ENCODE measurements around the gene DACT3. TPM values are rescaled to one million over a fixed set of nuclear protein-coding genes. Genes with fewer than 3 reads are reported as not detected.

DACT3 gene
- total RNA-seq, 4 donors from 2014 or later: 1.7 to 3.2 (median 2.7) TPM

DNA sequence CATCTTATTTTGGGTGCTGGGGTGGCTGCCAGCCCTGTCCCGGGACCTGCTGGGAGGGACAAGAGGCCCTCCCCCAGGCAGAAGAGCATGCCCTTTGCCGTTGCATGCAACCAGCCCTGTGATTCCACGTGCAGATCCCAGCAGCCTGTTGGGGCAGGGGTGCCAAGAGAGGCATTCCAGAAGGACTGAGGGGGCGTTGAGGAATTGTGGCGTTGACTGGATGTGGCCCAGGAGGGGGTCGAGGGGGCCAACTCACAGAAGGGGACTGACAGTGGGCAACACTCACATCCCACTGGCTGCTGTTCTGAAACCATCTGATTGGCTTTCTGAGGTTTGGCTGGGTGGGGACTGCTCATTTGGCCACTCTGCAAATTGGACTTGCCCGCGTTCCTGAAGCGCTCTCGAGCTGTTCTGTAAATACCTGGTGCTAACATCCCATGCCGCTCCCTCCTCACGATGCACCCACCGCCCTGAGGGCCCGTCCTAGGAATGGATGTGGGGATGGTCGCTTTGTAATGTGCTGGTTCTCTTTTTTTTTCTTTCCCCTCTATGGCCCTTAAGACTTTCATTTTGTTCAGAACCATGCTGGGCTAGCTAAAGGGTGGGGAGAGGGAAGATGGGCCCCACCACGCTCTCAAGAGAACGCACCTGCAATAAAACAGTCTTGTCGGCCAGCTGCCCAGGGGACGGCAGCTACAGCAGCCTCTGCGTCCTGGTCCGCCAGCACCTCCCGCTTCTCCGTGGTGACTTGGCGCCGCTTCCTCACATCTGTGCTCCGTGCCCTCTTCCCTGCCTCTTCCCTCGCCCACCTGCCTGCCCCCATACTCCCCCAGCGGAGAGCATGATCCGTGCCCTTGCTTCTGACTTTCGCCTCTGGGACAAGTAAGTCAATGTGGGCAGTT is 51.2 kb downstream of the DACT3 start:
- peaks cover 20 to 39% of the 10 kb centered on the region in 2 donors for H3K4me1 ChIP-seq
- no peaks in the 10 kb centered on the region for H3K27me3 ChIP-seq
- H3K9me3 ChIP-seq: no peaks in the 10 kb centered on the region
- no peak overlapping the region for H3K4me3 ChIP-seq (replicated peaks in 1 of 3)
- H3K27ac ChIP-seq: no peak overlapping the region
- peaks cover 25 to 32% of the 10 kb centered on the region in 2 donors for H3K36me3 ChIP-seq
- TF ChIP-seq, protein P1, sequence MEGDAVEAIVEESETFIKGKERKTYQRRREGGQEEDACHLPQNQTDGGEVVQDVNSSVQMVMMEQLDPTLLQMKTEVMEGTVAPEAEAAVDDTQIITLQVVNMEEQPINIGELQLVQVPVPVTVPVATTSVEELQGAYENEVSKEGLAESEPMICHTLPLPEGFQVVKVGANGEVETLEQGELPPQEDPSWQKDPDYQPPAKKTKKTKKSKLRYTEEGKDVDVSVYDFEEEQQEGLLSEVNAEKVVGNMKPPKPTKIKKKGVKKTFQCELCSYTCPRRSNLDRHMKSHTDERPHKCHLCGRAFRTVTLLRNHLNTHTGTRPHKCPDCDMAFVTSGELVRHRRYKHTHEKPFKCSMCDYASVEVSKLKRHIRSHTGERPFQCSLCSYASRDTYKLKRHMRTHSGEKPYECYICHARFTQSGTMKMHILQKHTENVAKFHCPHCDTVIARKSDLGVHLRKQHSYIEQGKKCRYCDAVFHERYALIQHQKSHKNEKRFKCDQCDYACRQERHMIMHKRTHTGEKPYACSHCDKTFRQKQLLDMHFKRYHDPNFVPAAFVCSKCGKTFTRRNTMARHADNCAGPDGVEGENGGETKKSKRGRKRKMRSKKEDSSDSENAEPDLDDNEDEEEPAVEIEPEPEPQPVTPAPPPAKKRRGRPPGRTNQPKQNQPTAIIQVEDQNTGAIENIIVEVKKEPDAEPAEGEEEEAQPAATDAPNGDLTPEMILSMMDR (IDR thresholded peaks at IDR 0.05): no peak
- TF ChIP-seq POLR2A (IDR thresholded peaks at IDR 0.05): no peak
- 60 to 72% methylated on average over 30 of the region's 30 CpGs for WGBS, 2 donors
- intact Hi-C loops (cut with DNase I): loop anchor here (10.0 kb wide), 1 partner anchor 125 kb away; no protein-coding TSS in a partner anchor
- DNase-seq: peak; percentile 60 to 72

DNA sequence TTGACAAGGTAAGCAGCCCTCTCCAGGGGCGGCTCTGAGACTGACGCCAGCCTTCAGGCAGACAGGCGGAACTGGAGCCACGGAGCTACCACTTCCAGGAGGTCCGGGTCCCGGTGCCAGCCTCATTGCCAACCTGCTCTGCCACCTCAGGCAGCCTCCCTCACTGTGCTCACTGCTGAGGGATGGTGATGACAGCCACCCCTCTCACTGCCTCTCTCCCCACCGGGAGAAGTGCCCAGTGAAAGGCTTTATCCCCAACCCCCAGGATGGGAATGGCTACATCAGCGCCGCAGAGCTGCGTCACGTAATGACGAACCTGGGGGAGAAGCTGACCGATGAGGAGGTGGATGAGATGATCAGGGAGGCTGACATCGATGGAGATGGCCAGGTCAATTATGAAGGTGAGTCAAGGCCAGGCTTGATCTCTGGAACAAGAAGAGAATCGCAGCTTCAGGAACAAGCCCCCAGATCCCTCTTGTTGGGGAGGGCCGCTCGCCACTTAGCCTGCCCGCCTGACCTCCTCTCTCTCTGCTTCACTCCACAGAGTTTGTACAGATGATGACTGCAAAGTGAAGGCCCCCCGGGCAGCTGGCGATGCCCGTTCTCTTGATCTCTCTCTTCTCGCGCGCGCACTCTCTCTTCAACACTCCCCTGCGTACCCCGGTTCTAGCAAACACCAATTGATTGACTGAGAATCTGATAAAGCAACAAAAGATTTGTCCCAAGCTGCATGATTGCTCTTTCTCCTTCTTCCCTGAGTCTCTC is 52.2 kb downstream of the DACT3 start:
- no peak for DNase-seq
- H3K27me3 ChIP-seq: no peaks in the 10 kb centered on the region
- peaks cover 22 to 42% of the 10 kb centered on the region in 2 donors for H3K4me1 ChIP-seq

DNA sequence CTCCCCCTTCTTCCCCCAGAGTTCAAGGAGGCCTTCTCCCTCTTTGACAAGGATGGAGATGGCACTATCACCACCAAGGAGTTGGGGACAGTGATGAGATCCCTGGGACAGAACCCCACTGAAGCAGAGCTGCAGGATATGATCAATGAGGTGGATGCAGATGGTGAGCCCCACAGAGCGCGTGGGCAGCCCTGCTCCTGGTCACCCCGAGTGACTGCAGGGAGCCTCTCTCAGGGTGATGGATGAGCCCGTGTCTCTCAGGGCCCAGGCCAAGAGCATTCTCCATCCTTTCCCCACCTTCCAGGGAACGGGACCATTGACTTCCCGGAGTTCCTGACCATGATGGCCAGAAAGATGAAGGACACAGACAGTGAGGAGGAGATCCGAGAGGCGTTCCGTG is 52.8 kb downstream of the DACT3 start:
- TF ChIP-seq, protein P1 (IDR thresholded peaks at IDR 0.05): no peak
- TF ChIP-seq POLR2A (IDR thresholded peaks at IDR 0.05): no peak
- Histone ChIP-seq H3K4me3 (replicated peaks in 1 of 3) (no peak overlapping the region), H3K27me3 (no peaks in the 10 kb centered on the region), H3K27ac (no peak overlapping the region), H3K4me1 (peaks cover 25 to 48% of the 10 kb centered on the region in 2 donors), H3K9me3 (no peaks in the 10 kb centered on the region), H3K36me3 (peaks cover 25 to 32% of the 10 kb centered on the region in 2 donors)
- DNase-seq: no peak
- intact Hi-C loops (cut with DNase I): no loop called here
- 86 to 97% methylated on average over 6 to 9 of the region's 9 CpGs for WGBS, 2 donors

More for the DNA sequence above, 52.2 kb downstream of the DACT3 start:
- Histone ChIP-seq H3K36me3 (peaks cover 25 to 32% of the 10 kb centered on the region in 2 donors), H3K4me3 (replicated peaks in 1 of 3) (no peak overlapping the region), H3K9me3 (no peaks in the 10 kb centered on the region), H3K27ac (no peak overlapping the region)
- 89 to 91% methylated on average over 22 to 23 of the region's 27 CpGs for WGBS, 2 donors
- TF ChIP-seq, protein P1 (IDR thresholded peaks at IDR 0.05): no peak
- TF ChIP-seq POLR2A (IDR thresholded peaks at IDR 0.05): no peak
- intact Hi-C loops (cut with DNase I): no loop called here

DNA sequence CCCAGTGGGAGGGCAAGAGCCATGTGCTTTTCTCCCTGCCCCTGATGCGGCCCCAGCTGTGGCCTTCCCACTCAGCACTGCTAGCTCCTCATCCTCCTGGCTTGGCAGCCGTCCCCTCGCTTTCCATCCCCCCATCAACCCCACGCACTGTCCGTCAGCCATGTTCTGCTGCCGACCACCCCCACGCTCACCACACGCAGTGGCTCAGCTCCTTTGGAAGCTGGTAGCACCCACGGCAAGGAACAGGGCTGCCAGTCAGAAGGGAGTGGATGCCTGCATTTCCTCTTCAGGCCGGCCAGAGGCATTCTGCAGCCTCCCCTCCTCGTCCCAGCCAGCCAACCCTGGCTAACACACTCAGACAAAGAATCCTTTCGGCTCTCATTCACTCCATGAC is 53.5 kb downstream of the DACT3 start:
- WGBS, 2 donors: 88 to 92% methylated on average over 11 to 12 of the region's 12 CpGs
- DNase-seq: no peak
- H3K9me3 ChIP-seq: no peaks in the 10 kb centered on the region
- H3K36me3 ChIP-seq: peaks cover 25 to 32% of the 10 kb centered on the region in 2 donors
- H3K27ac ChIP-seq: no peak overlapping the region
- TF ChIP-seq POLR2A (IDR thresholded peaks at IDR 0.05): no peak
- TF ChIP-seq, protein P1 (IDR thresholded peaks at IDR 0.05): no peak
- no peaks in the 10 kb centered on the region for H3K27me3 ChIP-seq
- no peak overlapping the region for H3K4me3 ChIP-seq (replicated peaks in 1 of 3)
- intact Hi-C loops (cut with DNase I): no loop called here
- H3K4me1 ChIP-seq: peaks cover 32 to 55% of the 10 kb centered on the region in 2 donors

Measured in thyroid gland (tissue), 4 donors.